ENCODE results near the gene PRKCZ.

The PRKCZ gene

DNA sequence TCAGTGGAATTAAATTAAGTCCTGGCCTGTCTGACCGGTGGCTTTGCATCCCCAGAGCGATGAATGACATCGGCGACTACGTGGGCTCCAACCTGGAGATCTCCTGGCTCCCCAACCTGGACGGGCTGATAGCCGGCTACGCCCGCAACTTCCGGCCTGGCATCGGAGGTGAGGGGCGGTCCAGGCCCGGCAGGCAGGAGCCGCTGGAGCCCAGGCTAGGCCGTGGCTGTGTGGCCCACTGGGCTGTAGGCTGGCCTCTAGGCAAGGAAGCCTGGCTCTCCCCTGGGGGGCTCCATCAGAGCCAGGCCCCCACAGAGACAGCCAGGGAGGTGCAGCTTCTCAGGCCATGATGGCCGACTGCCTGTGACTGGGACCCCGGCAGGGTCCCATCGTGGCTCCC, 25.3 kb upstream of the PRKCZ start:
- no peak for DNase-seq (ENCODE audit: low read depth in 2 of 2)

- no peak for DNase-seq (ENCODE audit: low read depth in 2 of 2)
Observed at GRCh38 chr1:2025491-2025981, 24.7 kb upstream of the PRKCZ start.

DNA sequence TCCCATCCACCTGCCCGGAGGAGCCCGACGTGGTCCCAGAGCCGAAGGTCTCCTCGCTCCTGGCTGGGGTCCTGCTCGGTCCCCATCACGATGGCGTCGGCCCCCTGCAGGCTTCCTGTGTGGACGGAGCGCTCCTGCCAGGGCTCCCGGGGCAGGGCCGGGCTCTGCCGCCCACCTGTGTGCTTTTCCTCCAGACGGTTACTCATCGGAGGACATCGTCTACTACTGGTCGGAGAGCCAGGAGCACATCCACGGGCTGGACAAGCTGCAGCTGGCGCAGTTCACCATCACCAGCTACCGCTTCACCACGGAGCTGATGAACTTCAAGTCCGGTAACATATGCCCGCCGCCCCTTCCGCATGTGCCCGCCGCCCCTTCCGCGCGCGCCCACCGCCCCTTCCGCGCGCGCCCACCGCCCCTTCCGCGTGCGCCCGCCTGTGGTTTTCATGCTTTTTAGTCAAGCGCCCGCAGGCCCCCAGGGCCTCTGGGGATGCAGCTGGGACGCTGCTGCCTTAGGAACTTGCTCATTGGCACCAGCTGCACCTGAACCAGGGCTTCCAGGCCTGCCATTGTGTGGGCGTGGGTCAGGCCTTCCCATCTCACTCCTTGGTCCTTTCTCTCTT, 22.1 kb upstream of the PRKCZ start:
- DNase-seq (ENCODE audit: low read depth in 2 of 2) = no peak

DNA sequence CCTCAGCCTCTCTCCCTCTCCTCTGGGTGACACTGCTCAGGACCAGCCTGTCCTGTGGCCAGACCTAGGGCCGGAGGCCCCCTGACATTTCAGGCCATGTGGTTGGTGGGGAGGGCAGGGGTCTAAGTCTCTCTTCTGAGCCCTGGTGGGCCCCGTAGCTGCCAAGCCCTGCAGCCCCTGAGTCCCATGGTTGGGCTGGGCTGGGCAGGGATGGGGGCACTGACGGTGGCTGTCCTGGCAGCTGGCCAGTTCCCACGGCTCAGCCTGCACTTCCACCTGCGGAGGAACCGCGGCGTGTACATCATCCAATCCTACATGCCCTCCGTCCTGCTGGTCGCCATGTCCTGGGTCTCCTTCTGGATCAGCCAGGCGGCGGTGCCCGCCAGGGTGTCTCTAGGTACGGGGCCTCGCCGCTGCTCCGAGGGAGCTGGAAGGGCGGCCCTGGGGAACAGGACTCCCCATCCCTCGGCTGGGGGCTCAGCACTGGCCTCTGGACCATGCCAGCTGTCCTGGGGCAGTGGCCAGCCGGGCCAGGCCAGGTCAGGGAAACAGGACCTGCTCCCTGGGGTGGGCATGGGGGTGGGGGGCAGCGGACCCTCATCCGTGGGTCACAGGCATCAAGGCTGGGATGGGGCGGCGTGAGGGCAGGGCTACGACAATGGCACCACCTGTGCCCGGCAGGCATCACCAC, 21.2 kb upstream of the PRKCZ start:
- DNase-seq (ENCODE audit: low read depth in 2 of 2) = no peak

GRCh38 chr1:2029561-2029960, 20.6 kb upstream of the PRKCZ start:
- DNase-seq (ENCODE audit: low read depth in 2 of 2) = no peak

- DNase-seq (ENCODE audit: low read depth in 2 of 2) = no peak
Observed at GRCh38 chr1:2030076-2030871, 19.9 kb upstream of the PRKCZ start.

- DNase-seq (ENCODE audit: low read depth in 2 of 2) = no peak
Observed at GRCh38 chr1:2031546-2032540, 18.4 kb upstream of the PRKCZ start.

DNA sequence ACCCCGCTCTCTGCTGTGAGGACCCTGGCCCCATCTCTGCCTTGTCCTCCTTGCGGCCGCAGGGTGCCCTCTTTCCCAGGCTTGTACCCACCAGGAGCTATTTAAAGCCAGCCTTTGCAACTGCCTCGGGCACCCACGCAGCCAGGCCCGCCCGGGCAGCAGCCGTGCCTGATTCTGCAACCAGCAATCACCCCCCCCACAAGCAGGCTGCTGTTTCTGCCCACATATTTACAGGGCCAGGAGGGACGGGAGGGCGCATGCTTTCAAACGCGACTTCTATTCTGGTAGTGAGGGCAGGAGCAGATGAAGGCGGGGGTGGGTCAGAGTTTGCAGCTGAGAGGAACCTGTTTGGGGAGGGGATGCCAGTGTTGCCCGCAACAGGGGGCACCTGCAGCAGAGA, 17.5 kb upstream of the PRKCZ start:
- no peak for DNase-seq (ENCODE audit: low read depth in 2 of 2)

GRCh38 chr1:2033165-2033564, 17.0 kb upstream of the PRKCZ start:
- DNase-seq (ENCODE audit: low read depth in 2 of 2) = no peak

DNA sequence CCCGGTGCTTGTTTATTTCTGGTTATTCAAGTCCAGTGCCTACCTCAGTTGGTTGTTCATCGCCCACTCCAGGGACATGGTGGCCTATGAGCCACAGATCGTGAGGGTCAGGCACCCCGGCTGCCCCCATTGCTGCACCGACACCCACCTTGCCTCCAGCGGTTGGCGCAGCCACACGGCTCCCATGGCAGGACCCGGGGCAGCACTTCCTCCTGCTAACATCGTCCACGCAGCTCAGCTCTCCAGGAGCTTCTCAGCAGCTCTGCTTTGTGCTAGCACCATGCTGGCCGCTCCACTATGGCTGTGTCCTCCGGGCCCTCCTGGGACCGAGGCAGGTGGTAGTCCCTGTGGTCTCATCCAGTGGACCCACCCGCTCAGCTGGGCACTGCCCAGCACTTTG, 13.9 kb upstream of the PRKCZ start:
- DNase-seq (ENCODE audit: low read depth in 2 of 2) = no peak

- no peak for DNase-seq (ENCODE audit: low read depth in 2 of 2)
Observed at GRCh38 chr1:2037314-2037979, 12.8 kb upstream of the PRKCZ start.

DNA sequence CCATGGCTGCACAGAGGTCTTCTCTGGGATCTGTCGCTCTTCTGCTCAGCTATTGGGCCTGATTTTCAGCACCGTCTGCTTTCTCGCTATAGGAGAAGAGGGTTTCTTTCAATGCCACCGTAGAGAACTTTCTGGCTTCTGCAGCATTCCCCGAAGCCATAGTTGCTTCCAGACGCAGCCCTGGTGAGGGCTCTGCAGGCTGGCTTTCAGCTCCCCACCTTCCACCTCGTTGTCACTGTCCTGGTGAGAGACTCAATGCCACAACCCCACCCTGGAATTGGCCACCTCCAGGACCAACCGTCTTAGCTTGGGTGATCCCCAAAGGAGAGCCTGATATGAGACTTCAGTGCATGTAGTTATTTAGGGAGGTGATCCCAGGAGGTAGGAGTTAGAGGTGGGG, 12.0 kb upstream of the PRKCZ start:
- DNase-seq (ENCODE audit: low read depth in 2 of 2) = no peak

GRCh38 chr1:2039251-2039650, 11.0 kb upstream of the PRKCZ start:
- DNase-seq (ENCODE audit: low read depth in 2 of 2) = no peak

DNA sequence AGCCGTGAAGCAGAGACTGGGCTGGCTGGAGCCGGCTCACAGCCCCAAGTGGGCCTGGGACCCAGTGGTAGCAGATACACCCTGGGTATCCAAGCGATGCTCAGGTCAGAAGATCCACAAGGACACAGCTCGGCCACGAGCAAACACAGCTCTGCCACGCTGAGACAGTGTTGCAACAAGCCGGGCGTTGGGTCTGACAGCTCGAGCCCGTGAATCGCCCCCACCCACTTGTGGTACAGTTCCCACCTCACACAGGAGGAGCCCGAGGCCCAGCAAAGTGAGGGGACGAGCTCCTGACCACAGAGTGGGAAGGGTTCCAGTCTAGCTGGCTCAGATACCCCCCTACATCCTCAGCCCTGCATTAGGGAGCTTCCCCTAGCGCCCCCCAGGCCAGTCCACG, 8.9 kb upstream of the PRKCZ start:
- no peak for DNase-seq (ENCODE audit: low read depth in 2 of 2)

- DNase-seq (ENCODE audit: low read depth in 2 of 2) = no peak
Observed at GRCh38 chr1:2041887-2042286, 8.3 kb upstream of the PRKCZ start.

DNA sequence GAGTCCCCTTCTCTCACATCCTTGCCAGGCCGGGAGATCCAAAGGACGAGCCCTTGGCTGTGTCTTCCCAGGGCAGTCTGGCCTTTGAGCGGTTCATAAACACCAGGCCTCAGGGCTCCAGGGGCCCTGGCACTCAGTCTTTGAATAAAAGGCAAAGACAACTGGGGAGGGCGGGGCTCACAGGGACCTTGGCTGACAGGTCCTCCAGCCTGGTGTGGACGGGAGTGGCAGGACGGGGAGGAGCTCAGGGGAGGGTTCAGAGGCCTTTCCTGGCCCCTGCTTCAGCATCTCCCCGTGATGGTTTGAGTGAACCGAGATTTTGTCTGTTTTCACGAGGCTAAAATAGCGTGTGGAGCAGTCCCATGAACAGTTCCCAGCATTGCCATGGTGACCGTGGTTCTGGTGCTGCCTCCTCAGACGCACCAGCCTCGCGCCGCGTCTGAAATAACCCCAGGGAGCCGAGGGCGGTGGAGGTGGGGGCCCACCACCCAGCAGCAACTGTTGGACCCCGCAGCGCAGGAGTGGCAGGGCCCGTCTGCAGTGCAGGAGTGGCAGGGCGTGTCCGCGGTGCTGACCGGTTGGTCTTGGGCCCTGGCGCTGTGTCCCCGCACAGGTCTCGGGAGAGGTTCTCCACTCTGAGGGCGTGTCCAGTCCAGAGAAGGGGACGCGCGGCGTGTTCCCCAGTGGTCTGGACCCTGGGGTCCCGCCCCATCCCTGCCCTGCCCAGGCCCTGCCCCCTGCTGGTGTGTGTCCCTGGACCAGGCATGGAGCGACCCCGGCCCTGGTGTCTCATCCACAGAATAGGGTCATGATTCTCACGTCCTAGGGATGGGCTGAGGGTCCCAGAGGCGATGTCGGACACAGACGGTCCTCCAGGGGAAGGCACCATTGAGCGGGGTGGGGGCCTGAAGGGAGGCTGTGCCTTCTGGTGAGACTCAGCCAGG, 7.1 kb upstream of the PRKCZ start:
- no peak for DNase-seq (ENCODE audit: low read depth in 2 of 2)

DNA sequence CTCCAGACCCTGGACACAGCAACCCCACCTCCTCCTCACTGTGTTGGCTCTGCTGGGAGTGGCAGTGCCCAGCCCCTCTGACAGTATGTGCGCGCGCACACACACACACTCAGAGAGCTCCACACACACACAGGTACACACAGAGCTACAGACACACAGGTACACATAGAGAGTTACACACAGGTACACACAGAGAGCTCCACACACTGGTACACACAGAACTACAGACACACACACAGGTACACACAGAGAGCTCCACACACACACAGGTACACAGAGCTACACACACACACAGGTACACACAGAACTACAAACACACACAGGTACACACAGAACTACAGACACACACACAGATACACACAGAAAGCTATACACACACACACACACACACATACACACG, 6.3 kb upstream of the PRKCZ start:
- DNase-seq (ENCODE audit: low read depth in 2 of 2) = no peak

DNA sequence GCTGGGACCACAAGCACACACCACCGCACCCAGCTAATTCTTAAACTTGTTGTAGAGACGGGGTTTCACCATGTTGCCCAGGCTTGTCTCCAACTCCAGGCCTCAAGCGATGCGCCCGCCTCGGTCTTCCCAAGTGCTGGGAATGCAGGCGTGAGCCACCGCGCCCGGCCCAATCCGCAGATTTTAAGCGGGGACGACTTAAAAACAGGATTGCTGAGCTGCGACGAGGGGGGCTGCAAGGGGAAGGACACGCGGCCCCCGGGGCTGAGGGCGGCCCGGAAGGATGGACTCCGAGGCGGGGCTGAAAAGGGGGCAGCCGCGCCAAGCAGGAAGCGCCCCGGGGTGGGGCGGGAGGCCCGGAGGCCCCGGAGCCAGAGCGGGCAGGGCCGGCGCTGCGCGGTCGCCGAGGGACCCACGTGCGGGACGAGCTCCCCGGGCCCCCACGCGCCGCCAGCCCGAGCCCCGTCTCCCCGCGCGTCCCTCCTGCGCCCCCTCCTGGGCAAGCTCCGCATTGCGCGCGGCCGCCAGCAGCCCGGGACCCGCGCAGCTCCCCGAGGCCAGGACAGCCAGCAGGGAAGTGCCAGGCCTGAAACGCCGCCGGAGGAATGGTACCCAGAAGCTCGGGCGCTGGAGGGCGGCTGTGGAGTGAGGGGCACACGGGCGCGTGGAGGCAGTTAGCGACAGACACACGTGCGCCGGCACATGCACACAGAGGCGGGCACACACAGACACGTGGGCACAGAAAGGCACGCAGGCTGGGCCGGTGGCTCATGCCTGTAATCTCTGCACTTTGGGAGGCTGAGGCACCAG, 5.5 kb upstream of the PRKCZ start:
- DNase-seq (ENCODE audit: low read depth in 2 of 2) = peak; percentile 10 to 12
